GM19324 (cell line): ENCODE measurements around the gene DYNC1LI2.
"Not testable (repeated sequence)": the region's sequence is repeated elsewhere in the genome, so short reads cannot be mapped to it uniquely, and the experiment has no call there.

ENCODE experiments used
- ATAC-seq: cut with Tn5 transposase; IDR thresholded peaks from one replicate; pipeline ENCODE4 v1.9.1; 2021; ENCODE audit warnings: mild to moderate bottlenecking, moderate library complexity; ENCODE audit not compliant: unreplicated experiment, low FRiP score

Gene DYNC1LI2

GRCh38 chr16:66751303-66751991 is at the start of gene DYNC1LI2:
DYNC1LI2 (minus strand) TSS chr16:66751609; CDS start chr16:66751591, 18 bp downstream.
- peak; percentile 86 for ATAC-seq

DNA sequence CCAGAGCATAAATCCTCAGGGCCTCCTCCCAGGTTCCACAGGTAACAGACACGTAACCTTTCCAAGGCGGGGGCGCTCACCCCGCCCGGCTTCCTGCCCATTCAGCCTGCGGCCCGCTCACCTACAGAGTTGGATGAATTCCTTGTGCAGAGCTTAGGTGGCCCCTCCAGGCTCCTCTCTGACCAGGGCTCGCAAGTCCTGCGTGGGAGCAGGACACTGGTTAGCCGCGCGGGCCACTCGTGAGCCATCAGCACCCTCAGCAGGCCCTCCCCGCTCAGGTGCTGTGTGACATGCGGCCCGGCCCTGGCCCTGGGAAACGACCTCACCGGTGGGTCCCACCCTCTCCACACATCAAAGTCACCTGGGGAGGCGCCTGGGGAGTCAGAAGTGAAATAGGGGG is 49.4 kb upstream of the DYNC1LI2 start:
- no peak for ATAC-seq

GRCh38 chr16:66798161-66798560 is 46.8 kb upstream of the DYNC1LI2 start:
- ATAC-seq: no peak

GRCh38 chr16:66793984-66794383 is 42.6 kb upstream of the DYNC1LI2 start:
- not testable (repeated sequence) for ATAC-seq

DNA sequence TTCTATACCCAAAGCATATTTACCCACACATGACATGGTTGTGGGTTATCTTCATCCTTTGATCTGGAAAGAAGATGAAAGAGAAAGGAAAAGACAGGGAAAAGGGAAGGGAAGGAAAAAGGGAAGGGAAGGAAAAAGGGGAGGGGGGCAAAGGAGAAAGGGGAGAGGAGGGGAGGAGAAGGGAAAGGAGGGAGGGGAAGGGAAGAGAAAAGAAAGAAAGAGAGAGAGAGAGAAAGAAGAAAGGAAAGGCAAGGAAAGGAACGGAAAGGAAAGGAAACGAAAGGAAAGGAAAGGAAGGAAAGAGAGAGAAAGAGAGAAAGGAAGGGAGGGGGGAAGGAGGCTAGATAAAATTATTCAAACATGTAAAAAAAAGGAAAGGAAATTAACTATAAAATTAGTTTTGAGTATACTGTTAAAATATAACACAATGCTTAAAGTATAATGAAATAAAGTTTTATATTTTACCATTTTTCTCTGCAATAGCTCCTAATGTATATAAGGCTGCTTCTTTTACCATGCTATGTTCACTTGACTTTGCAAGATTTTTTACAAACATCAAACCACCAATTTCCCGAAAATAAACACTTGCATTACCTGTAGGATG is 38.8 kb upstream of the DYNC1LI2 start:
- no peak for ATAC-seq

DNA sequence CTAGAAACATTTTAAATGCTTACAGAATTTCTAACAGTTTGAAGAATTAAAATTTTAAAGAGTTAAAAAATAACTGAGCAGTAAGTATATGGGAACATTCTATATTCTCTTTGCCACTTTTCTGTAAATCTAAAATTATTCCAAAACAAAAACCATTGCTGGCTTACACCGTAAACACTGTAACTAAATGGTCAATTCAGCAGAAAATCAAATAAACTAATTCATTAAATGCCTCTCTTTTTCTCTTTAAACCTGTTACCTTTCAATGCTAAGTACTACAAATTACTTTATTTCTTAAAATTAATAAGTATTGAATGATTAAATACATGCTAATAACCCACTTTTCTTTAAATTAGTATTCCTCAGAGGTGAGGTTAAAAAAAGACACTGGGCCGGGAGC is 36.0 kb upstream of the DYNC1LI2 start:
- ATAC-seq: no peak

GRCh38 chr16:66786551-66786950 is 35.1 kb upstream of the DYNC1LI2 start:
- ATAC-seq: no peak

- ATAC-seq: no peak
Measured at GRCh38 chr16:66776457-66776856, 25.0 kb upstream of the DYNC1LI2 start.

DNA sequence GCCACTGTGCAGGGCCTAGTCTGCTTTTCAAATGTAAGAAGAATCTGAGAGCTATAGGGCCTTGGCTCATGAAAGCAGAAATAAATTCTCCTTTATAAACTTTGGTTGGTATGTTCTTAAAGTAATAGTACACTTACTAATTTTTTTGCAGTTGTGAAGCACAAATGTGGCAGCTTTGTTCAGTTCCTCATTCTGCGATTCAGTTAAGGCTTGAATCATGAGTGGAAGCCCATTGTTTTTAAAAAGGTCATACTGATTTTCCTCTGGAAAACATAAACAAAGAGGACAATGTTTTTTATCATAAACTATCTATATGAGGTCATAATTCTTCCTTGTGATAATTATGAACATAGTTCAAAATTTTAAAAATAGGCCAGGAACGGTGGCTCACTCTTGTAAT is 23.6 kb upstream of the DYNC1LI2 start:
- ATAC-seq: no peak

GRCh38 chr16:66758086-66758485 is 6.7 kb upstream of the DYNC1LI2 start:
- no peak for ATAC-seq

DNA sequence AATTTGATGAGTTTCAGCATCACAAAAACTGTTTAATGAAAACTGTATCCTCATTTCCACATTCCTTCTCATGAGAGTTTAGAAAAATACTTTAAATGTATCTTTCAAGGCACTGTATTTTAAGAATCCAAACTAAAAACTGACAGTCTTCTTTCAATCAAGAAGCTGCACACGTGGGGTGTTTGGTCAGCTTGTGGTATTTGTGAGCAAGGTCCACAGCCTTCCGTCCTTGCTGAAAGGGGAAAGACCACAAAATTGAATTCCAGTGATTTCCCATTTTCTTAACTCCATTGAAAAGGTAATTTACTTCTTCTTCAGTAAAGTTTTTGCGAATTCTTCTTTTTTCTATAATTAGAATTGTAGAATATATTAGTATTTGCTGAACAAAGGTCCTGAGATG is 3.4 kb upstream of the DYNC1LI2 start:
- ATAC-seq: no peak

DNA sequence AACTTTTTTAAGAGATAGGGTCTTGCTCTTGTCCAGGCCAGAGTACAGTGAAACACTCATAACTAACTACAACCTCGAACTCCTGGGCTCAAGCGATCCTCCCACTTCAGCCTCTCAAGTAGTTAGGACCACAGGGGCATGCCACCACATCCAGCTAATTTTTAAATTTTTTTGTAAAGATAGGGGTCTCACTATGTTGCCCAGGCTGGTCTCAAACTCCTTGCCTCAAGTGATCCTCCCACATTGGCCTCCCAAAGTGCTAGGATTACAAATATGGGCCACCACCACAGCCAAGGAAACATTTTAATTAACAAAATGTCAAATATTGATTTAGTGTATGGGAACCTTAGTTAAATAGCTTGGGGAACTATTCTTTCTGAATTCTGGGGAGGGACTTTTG is 2.8 kb upstream of the DYNC1LI2 start:
- ATAC-seq: no peak

DNA sequence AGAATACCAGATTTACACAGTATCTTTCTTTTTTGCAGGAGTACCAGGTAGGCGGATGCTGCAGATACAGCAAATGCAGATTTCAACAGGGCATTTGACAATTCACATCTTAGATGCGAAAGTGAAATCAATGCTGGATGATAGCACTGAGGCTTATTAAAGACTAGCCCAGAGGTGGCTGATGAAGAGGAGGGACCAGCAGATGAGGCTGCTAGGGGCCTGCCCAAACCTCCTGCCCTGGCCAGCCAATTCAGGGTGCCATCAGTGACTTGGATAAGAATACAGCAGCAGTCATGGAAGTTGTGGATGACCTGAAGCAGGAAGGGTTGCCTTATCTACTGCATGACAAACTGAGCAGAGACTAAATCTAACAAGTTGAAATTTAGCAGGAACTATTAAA is 1.5 kb upstream of the DYNC1LI2 start:
- ATAC-seq: no peak

GRCh38 chr16:66752379-66752778 is 970 bp upstream of the DYNC1LI2 start:
- no peak for ATAC-seq

- no peak for ATAC-seq
Measured at GRCh38 chr16:66751992-66752322, 548 bp upstream of the DYNC1LI2 start.

DNA sequence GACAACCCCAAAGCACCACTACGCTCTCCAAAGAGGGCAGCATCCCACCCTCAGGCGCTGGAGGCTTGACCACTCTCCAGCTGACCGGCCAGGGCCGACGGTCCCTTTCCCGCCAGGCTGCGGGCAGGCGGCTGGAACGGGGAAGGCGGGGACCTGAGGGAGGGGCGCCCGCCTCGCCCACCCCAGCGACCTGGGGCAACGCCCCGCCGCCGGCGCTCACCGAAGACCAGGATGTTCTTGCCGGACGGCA is 431 bp downstream of the DYNC1LI2 start:
- ATAC-seq: peak; percentile 14

- no peak for ATAC-seq
Measured at GRCh38 chr16:66750279-66751052, 943 bp downstream of the DYNC1LI2 start.

GRCh38 chr16:66746682-66747081 is 4.7 kb downstream of the DYNC1LI2 start:
- no peak for ATAC-seq

- no peak for ATAC-seq
Measured at GRCh38 chr16:66746048-66746447, 5.4 kb downstream of the DYNC1LI2 start.

DNA sequence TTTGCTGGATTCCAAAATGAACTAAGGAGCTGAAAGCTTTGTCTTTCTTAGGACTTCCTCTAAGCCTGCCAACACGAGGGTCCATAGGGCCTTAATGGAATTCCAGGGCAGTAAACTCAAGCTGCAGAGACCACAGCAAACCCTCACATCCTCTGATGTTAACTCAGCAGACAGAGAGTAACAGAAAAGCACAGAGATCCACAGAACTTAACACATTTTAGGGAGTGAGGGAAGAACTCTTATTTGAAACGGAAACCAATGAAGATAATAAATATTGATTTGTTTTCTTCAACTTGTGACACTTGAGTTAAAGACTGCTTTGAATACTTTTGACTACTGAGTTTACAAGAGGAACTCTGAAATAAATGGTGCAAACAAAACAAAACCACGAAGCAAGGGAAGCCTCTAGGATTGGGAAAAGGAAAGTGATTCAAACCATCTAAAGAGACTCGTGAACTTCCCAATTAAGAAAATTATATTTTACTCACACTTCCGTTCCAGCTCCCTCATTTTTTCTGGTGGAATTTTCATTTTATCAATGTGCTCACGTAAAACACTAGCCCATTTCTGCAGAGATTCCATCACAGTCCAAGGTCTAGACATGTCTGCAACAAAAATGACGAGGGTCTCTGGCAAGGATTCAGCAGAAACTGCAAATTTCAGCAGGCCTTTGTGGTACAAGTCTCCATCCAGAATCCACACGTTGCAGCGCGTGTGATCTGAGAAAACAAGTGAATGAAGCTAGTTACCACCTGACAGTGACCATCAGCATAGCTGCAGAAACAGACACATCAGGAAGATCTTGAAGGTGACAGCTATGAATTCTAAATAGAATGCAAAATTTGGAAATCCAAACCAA is 9.2 kb downstream of the DYNC1LI2 start:
- ATAC-seq: no peak
